ENCODE data around the gene IGF2BP1.
"Not testable (repeated sequence)": the region's sequence is repeated elsewhere in the genome, so short reads cannot be mapped to it uniquely, and the experiment has no call there.

IGF2BP1 gene

GRCh38 chr17:49038138-49038537, 41.0 kb downstream of the IGF2BP1 start:
- in situ Hi-C loops (cut with HindIII; ENCODE audit: low pct_ligation_motif_present, low pct_unique_long_range_greater_than_20kb, low sequenced_read_pairs) = no loop called here

GRCh38 chr17:49038544-49038943, 41.4 kb downstream of the IGF2BP1 start:
- in situ Hi-C loops (cut with HindIII; ENCODE audit: low pct_ligation_motif_present, low pct_unique_long_range_greater_than_20kb, low sequenced_read_pairs) = no loop called here
- DNase-seq = no peak

More at GRCh38 chr17:49038138-49038537, 41.0 kb downstream of the IGF2BP1 start:
- no peak for DNase-seq

- in situ Hi-C loops (cut with HindIII; ENCODE audit: low pct_ligation_motif_present, low pct_unique_long_range_greater_than_20kb, low sequenced_read_pairs) = not testable (repeated sequence)
Observed at GRCh38 chr17:49039518-49039917, 42.3 kb downstream of the IGF2BP1 start.

GRCh38 chr17:49041527-49041926, 44.3 kb downstream of the IGF2BP1 start:
- DNase-seq = no peak
- in situ Hi-C loops (cut with HindIII; ENCODE audit: low pct_ligation_motif_present, low pct_unique_long_range_greater_than_20kb, low sequenced_read_pairs) = no loop called here

More at GRCh38 chr17:49039518-49039917, 42.3 kb downstream of the IGF2BP1 start:
- not testable (repeated sequence) for DNase-seq

GRCh38 chr17:49045376-49045775, 48.2 kb downstream of the IGF2BP1 start:
- no peak for DNase-seq
- in situ Hi-C loops (cut with HindIII; ENCODE audit: low pct_ligation_motif_present, low pct_unique_long_range_greater_than_20kb, low sequenced_read_pairs) = no loop called here

- no peak for DNase-seq
- in situ Hi-C loops (cut with HindIII; ENCODE audit: low pct_ligation_motif_present, low pct_unique_long_range_greater_than_20kb, low sequenced_read_pairs) = no loop called here
Observed at GRCh38 chr17:49046912-49047311, 49.7 kb downstream of the IGF2BP1 start.

GRCh38 chr17:49049265-49049664, 52.1 kb downstream of the IGF2BP1 start:
- no peak for DNase-seq
- in situ Hi-C loops (cut with HindIII; ENCODE audit: low pct_ligation_motif_present, low pct_unique_long_range_greater_than_20kb, low sequenced_read_pairs) = no loop called here

- in situ Hi-C loops (cut with HindIII; ENCODE audit: low pct_ligation_motif_present, low pct_unique_long_range_greater_than_20kb, low sequenced_read_pairs) = no loop called here
- no peak for DNase-seq
Observed at GRCh38 chr17:49050611-49051010, 53.4 kb downstream of the IGF2BP1 start.

- DNase-seq = no peak
- in situ Hi-C loops (cut with HindIII; ENCODE audit: low pct_ligation_motif_present, low pct_unique_long_range_greater_than_20kb, low sequenced_read_pairs) = no loop called here
Observed at GRCh38 chr17:49051269-49051668, 54.1 kb downstream of the IGF2BP1 start.

GRCh38 chr17:49053171-49053829, 56.1 kb downstream of the IGF2BP1 start:
- DNase-seq = no peak
- in situ Hi-C loops (cut with HindIII; ENCODE audit: low pct_ligation_motif_present, low pct_unique_long_range_greater_than_20kb, low sequenced_read_pairs) = no loop called here

- in situ Hi-C loops (cut with HindIII; ENCODE audit: low pct_ligation_motif_present, low pct_unique_long_range_greater_than_20kb, low sequenced_read_pairs) = no loop called here
- DNase-seq = no peak
Observed at GRCh38 chr17:49054342-49055092, 57.3 kb downstream of the IGF2BP1 start.

GRCh38 chr17:49055181-49055927, 58.2 kb downstream of the IGF2BP1 start:
- in situ Hi-C loops (cut with HindIII; ENCODE audit: low pct_ligation_motif_present, low pct_unique_long_range_greater_than_20kb, low sequenced_read_pairs) = no loop called here
- DNase-seq = no peak

GRCh38 chr17:49061524-49061943, 64.3 kb downstream of the IGF2BP1 start:
- in situ Hi-C loops (cut with HindIII; ENCODE audit: low pct_ligation_motif_present, low pct_unique_long_range_greater_than_20kb, low sequenced_read_pairs) = no loop called here
- no peak for DNase-seq

GRCh38 chr17:49063652-49064051, 66.5 kb downstream of the IGF2BP1 start:
- in situ Hi-C loops (cut with HindIII; ENCODE audit: low pct_ligation_motif_present, low pct_unique_long_range_greater_than_20kb, low sequenced_read_pairs) = no loop called here
- no peak for DNase-seq

GRCh38 chr17:49067163-49067562, 70.0 kb downstream of the IGF2BP1 start:
- in situ Hi-C loops (cut with HindIII; ENCODE audit: low pct_ligation_motif_present, low pct_unique_long_range_greater_than_20kb, low sequenced_read_pairs) = no loop called here
- DNase-seq = no peak

- no peak for DNase-seq
- in situ Hi-C loops (cut with HindIII; ENCODE audit: low pct_ligation_motif_present, low pct_unique_long_range_greater_than_20kb, low sequenced_read_pairs) = no loop called here
Observed at GRCh38 chr17:49069585-49070273, 72.5 kb downstream of the IGF2BP1 start.

- in situ Hi-C loops (cut with HindIII; ENCODE audit: low pct_ligation_motif_present, low pct_unique_long_range_greater_than_20kb, low sequenced_read_pairs) = no loop called here
- no peak for DNase-seq
Observed at GRCh38 chr17:49071106-49071505, 73.9 kb downstream of the IGF2BP1 start.

- DNase-seq = no peak
- in situ Hi-C loops (cut with HindIII; ENCODE audit: low pct_ligation_motif_present, low pct_unique_long_range_greater_than_20kb, low sequenced_read_pairs) = no loop called here
Observed at GRCh38 chr17:49074851-49075540, 77.8 kb downstream of the IGF2BP1 start.
